Mononuclear cell (primary cell): ENCODE data around the gene MIER3. TPM values are rescaled to one million over a fixed set of nuclear protein-coding genes. Genes with fewer than 3 reads are reported as not detected.
A peak's percentile ranks its signal among the peaks of the same experiment; 100 is the strongest.

Experiments
- H3K27me3 ChIP-seq: 2 replicates; pipeline ENCODE4 v1.6.0; 2011; ENCODE audit warnings: low read length, control low read depth; ENCODE audit not compliant: insufficient read depth
- H3K4me1 ChIP-seq: 2 replicates; pipeline ENCODE4 v1.5.1; 2011; ENCODE audit warnings: mild to moderate bottlenecking, low read length, control low read depth; ENCODE audit not compliant: insufficient read depth
- H3K4me3 ChIP-seq: 2 replicates; pipeline ENCODE4 v1.5.1; 2011; ENCODE audit warnings: mild to moderate bottlenecking, low read length, moderate library complexity
- H3K9me3 ChIP-seq: 2 replicates; pipeline ENCODE4 v1.5.1; 2011; ENCODE audit warnings: low read depth, mild to moderate bottlenecking, control low read depth, low read length
- total RNA-seq: library from RNA; depleted of rRNA; stranded (reverse); fragments of >200 nt; gene quantifications from one replicate; pipeline ENCODE4 v1.2.3, GENCODE V29; 2012

Gene MIER3
- total RNA-seq, 1 donor: 64.3 TPM

- H3K4me1 ChIP-seq: no peaks in the 10 kb centered on the region
- no peaks in the 10 kb centered on the region for H3K9me3 ChIP-seq
- H3K27me3 ChIP-seq: peaks cover 4% of the 10 kb centered on the region
- no peak overlapping the region for H3K4me3 ChIP-seq
These were observed 22.3 kb upstream of the MIER3 start for GRCh38 chr5:56974241-56974640.

GRCh38 chr5:56973473-56973872 is 21.6 kb upstream of the MIER3 start:
- Histone ChIP-seq H3K27me3 (peaks cover 4% of the 10 kb centered on the region), H3K4me1 (no peaks in the 10 kb centered on the region), H3K4me3 (no peak overlapping the region), H3K9me3 (no peaks in the 10 kb centered on the region)

- Histone ChIP-seq H3K9me3 (no peaks in the 10 kb centered on the region), H3K4me3 (no peak overlapping the region), H3K27me3 (peaks cover 4% of the 10 kb centered on the region), H3K4me1 (no peaks in the 10 kb centered on the region)
These were observed 19.4 kb upstream of the MIER3 start for GRCh38 chr5:56971275-56971674.

- Histone ChIP-seq H3K4me1 (no peaks in the 10 kb centered on the region), H3K4me3 (no peak overlapping the region), H3K9me3 (no peaks in the 10 kb centered on the region), H3K27me3 (peaks cover 14% of the 10 kb centered on the region)
These were observed 12.2 kb upstream of the MIER3 start for GRCh38 chr5:56964173-56964572.

DNA sequence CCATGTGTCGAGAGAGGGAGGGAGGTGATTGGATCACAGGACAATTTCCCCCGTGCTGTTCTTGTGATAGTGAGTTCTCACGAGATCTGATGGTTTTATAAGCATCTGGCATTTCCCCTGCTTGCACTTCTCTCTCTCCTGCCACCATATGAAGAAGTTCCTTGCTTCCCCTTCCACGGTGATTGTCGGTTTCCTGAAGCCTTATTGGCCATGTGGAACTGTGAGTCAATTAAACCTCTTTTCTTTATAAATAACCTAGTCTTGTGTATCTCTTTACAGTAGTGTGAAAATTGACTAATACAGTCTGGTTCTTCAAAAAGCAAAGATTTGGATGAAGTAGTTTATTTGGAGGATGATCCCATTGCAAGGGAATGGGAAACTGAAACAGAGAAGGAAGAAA is 11.3 kb upstream of the MIER3 start:
- Histone ChIP-seq H3K9me3 (no peaks in the 10 kb centered on the region), H3K4me1 (no peaks in the 10 kb centered on the region), H3K27me3 (peaks cover 14% of the 10 kb centered on the region), H3K4me3 (no peak overlapping the region)

DNA sequence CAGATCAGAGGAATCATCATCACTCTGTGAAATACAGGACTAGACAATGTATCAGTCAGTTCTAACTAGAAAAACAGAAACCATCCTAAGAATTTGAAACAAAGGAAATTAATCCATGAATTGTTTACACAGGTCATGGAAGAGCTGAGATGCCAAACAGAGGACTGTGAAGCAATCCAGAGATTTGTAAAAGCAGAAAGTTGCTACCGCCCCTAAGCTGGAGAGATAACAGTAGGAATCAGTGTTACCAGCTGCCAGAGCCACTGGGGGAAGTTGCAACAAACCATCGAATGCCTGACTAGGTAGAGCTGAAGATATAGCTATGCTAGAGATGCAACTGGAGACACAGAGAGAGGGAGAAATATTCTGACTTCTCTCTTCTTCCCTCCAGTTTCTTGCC is 10.4 kb upstream of the MIER3 start:
- no peaks in the 10 kb centered on the region for H3K9me3 ChIP-seq
- H3K27me3 ChIP-seq: peaks cover 18% of the 10 kb centered on the region
- no peaks in the 10 kb centered on the region for H3K4me1 ChIP-seq
- H3K4me3 ChIP-seq: no peak overlapping the region

DNA sequence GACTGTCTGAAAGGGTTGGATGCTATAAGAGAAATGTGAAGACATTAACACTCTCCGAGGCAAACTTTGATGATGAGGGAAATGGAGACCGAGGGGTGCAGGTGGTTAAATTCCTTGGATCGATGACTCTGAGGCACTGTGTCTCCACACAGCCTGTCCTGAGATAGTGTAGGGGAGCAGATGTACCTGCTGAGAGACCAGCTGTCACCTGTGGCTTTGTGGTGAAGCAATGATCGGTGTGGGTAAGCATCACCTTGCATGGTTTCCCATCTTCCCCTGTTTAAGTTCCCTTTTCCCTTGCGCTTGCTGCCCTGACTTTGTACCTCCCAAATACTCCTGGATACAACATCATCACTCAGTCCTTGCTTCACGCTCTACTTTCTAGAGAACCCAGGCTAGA is 9.8 kb upstream of the MIER3 start:
- Histone ChIP-seq H3K4me3 (no peak overlapping the region), H3K9me3 (no peaks in the 10 kb centered on the region), H3K27me3 (peaks cover 18% of the 10 kb centered on the region), H3K4me1 (no peaks in the 10 kb centered on the region)

DNA sequence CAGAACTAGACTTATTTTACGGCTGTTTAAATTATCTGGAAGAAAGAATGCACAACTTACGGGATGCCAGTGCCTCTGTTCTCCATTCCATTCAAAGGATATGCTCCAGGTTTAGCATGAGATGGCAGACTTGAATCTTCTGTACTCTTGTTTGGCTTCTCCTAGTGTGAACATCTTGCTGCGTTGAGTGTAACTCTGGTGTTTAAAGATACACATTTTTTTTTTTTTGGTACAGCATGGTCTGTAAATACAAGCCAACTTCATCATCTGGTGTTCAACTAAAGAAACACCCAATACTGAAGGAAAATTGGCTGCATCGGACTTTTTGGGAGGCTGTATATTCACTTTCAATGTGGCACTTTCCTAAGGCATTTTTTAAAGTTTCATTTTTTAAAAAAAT is 7.4 kb upstream of the MIER3 start:
- Histone ChIP-seq H3K9me3 (no peaks in the 10 kb centered on the region), H3K27me3 (peaks cover 31% of the 10 kb centered on the region), H3K4me3 (no peak overlapping the region), H3K4me1 (no peaks in the 10 kb centered on the region)

DNA sequence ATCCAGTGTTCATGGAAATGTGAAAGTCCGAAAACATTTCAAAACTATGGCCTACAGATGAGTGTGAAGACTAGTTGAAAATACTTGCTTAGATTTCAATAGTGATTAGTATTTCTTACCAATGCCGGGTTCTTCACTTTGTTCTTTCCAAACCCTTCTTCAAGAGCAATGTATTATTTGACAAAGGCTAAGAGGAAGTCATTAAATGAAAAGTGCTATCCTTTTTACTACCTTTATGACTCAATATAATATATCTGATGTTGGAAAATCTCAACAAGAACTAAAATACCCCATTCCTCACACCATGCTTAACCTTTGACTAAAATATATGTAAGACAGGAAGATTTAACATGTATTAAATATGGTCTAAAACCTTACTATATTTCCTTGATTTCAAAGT is 6.7 kb upstream of the MIER3 start:
- no peaks in the 10 kb centered on the region for H3K4me1 ChIP-seq

DNA sequence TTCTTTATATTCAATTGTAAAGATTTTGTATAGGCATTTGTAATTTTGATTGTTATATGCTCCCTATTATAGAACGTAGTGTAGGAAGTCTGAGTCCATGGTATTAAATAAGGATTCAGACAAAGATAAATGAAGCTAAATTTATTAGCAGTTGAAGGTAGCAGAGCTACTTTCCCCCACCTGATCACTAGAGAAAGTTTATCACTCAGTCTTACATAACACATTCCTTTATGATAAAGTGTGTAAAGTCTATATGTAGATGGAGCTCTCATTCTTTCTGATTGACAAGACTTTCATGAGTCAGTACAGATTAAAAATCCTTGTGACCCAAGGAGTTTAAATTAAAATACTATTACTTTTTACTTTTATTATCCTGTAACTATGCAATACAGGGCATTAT is 2.3 kb upstream of the MIER3 start:
- H3K9me3 ChIP-seq: no peaks in the 10 kb centered on the region
- H3K4me1 ChIP-seq: peaks cover 20% of the 10 kb centered on the region
- peaks cover 33% of the 10 kb centered on the region for H3K27me3 ChIP-seq
- H3K4me3 ChIP-seq: no peak overlapping the region

More for the DNA sequence above, 6.7 kb upstream of the MIER3 start:
- Histone ChIP-seq H3K9me3 (no peaks in the 10 kb centered on the region), H3K27me3 (peaks cover 38% of the 10 kb centered on the region), H3K4me3 (no peak overlapping the region)

- Histone ChIP-seq H3K27me3 (peaks cover 29% of the 10 kb centered on the region), H3K4me1 (peaks cover 20% of the 10 kb centered on the region), H3K4me3 (peak overlapping the region; percentile 66), H3K9me3 (no peaks in the 10 kb centered on the region)
These were observed 587 bp downstream of the MIER3 start for GRCh38 chr5:56951126-56951945.

DNA sequence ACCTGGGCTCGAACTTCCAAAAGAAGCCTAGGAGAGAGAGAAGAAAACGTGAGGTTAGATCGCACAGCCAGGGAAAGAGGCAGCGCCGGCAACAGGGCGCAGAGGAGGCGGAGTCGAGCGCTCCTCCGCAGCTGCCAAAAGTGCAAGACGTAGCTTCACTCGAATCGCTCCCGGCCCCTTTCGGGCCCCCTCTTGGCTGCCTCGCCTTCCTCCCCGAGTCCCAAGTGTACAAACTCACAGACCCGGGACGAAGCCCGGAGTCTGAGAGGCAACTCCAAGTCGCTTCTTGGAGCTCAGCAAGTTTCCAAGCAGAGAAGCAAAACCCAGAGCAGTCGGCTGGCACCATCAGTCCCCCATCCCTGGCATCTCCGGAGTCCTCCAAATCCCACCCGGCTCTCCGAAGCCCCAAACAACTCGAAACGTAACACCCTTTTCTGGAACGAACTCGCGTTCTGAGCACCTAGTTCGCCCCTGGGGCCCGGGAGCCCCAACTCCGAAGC is 1.2 kb downstream of the MIER3 start:
- no peaks in the 10 kb centered on the region for H3K9me3 ChIP-seq
- H3K4me1 ChIP-seq: peaks cover 20% of the 10 kb centered on the region
- peak overlapping the region; percentile 66 for H3K4me3 ChIP-seq
- peaks cover 29% of the 10 kb centered on the region for H3K27me3 ChIP-seq

- Histone ChIP-seq H3K4me3 (no peak overlapping the region), H3K27me3 (no peaks in the 10 kb centered on the region), H3K4me1 (peaks cover 12% of the 10 kb centered on the region), H3K9me3 (no peaks in the 10 kb centered on the region)
These were observed 4.9 kb downstream of the MIER3 start for GRCh38 chr5:56947052-56947451.

GRCh38 chr5:56941981-56942380 is 9.9 kb downstream of the MIER3 start:
- Histone ChIP-seq H3K27me3 (no peaks in the 10 kb centered on the region), H3K4me3 (no peak overlapping the region), H3K9me3 (no peaks in the 10 kb centered on the region), H3K4me1 (no peaks in the 10 kb centered on the region)

DNA sequence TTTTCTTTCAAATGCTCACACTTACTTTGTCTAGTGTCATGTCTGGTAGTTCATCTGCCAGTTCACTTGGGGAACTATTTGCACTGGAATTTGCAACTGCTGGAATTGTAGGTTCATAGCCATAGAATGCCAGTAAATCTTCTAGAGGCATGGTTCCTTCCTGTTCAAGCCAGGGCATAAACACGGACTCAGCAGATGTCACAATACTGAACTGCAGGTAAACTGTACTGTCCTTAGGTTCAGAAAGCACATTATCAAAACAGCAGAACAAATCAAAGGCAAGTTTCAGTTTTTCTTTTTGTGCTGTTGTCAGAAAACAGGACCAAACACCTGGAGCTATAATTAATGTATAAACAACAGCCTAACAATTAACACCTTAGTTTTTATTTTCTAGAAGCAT is 13.1 kb downstream of the MIER3 start:
- no peaks in the 10 kb centered on the region for H3K27me3 ChIP-seq

GRCh38 chr5:56934325-56934724 is 17.6 kb downstream of the MIER3 start:
- no peaks in the 10 kb centered on the region for H3K9me3 ChIP-seq
- no peaks in the 10 kb centered on the region for H3K4me1 ChIP-seq
- H3K4me3 ChIP-seq: no peak overlapping the region
- H3K27me3 ChIP-seq: no peaks in the 10 kb centered on the region

More for the DNA sequence above, 13.1 kb downstream of the MIER3 start:
- no peaks in the 10 kb centered on the region for H3K4me1 ChIP-seq
- no peak overlapping the region for H3K4me3 ChIP-seq
- no peaks in the 10 kb centered on the region for H3K9me3 ChIP-seq
